ENCODE measurements around the gene TCAP. TPM values are rescaled to one million over a fixed set of nuclear protein-coding genes. Genes with fewer than 3 reads are reported as not detected.

TCAP gene
- polyA plus RNA-seq, 1 donor from 2014 or later: 3.7 TPM

GRCh38 chr17:39661744-39662541 is 3.2 kb upstream of the TCAP start:
- Histone ChIP-seq H3K9me3 (ENCODE audit: low read length) (no peaks in the 10 kb centered on the region), H4K20me1 (ENCODE audit: insufficient read depth) (no peaks in the 10 kb centered on the region), H3K36me3 (ENCODE audit: insufficient read depth, low read length) (no peaks in the 10 kb centered on the region), H3K27ac (ENCODE audit: low read length) (no peak overlapping the region), H3K79me2 (replicated peaks; ENCODE audit: insufficient read depth, low read length) (no peaks in the 10 kb centered on the region), H3K4me2 (ENCODE audit: low read length) (no peak overlapping the region), H3K27me3 (ENCODE audit: insufficient read depth, low read depth, low read length) (no peaks in the 10 kb centered on the region), H3K9ac (ENCODE audit: low read length) (no peak overlapping the region), H3K4me3 (ENCODE audit: low read length) (no peak overlapping the region), H3K9me2 (ENCODE audit: insufficient read depth, low read length) (no peaks in the 10 kb centered on the region), H3F3A (ENCODE audit: insufficient read depth, low read length, poor library complexity, severe bottlenecking) (no peaks in the 10 kb centered on the region), H2AFZ (ENCODE audit: low read depth, low read length) (no peak overlapping the region)
- no peak for TF ChIP-seq RAD21 (conservative IDR thresholded peaks at IDR 0.05)
- no peak for TF ChIP-seq REST (IDR thresholded peaks at IDR 0.05; ENCODE audit: borderline replicate concordance)
- TF ChIP-seq POLR2AphosphoS5 (IDR thresholded peaks at IDR 0.05): no peak
- TF ChIP-seq EZH2 (IDR thresholded peaks at IDR 0.05; ENCODE audit: borderline replicate concordance, insufficient read depth, low read length, poor library complexity, severe bottlenecking): no peak
- TF ChIP-seq TAF1 (IDR thresholded peaks at IDR 0.05; ENCODE audit: low read depth): no peak
- TF ChIP-seq EP300 (conservative IDR thresholded peaks at IDR 0.05; ENCODE audit: poor library complexity, severe bottlenecking): no peak
- no peak for TF ChIP-seq CTCF (IDR thresholded peaks at IDR 0.05; ENCODE audit: poor library complexity, severe bottlenecking)
- no peak for TF ChIP-seq SMC3 (conservative IDR thresholded peaks at IDR 0.05; ENCODE audit: poor library complexity)

GRCh38 chr17:39662551-39663339 is 2.4 kb upstream of the TCAP start:
- peaks cover 3% of the 10 kb centered on the region for H3K27me3 ChIP-seq (ENCODE audit: insufficient read depth, low read depth, low read length)
- H3K79me2 ChIP-seq (replicated peaks; ENCODE audit: insufficient read depth, low read length): no peaks in the 10 kb centered on the region
- H4K20me1 ChIP-seq (ENCODE audit: insufficient read depth): no peaks in the 10 kb centered on the region
- no peaks in the 10 kb centered on the region for H3F3A ChIP-seq (ENCODE audit: insufficient read depth, low read length, poor library complexity, severe bottlenecking)
- no peak overlapping the region for H2AFZ ChIP-seq (ENCODE audit: low read depth, low read length)
- H3K9ac ChIP-seq (ENCODE audit: low read length): no peak overlapping the region
- H3K4me3 ChIP-seq (ENCODE audit: low read length): no peak overlapping the region
- no peaks in the 10 kb centered on the region for H3K9me3 ChIP-seq (ENCODE audit: low read length)
- no peaks in the 10 kb centered on the region for H3K9me2 ChIP-seq (ENCODE audit: insufficient read depth, low read length)
- H3K27ac ChIP-seq (ENCODE audit: low read length): no peak overlapping the region
- H3K4me2 ChIP-seq (ENCODE audit: low read length): no peak overlapping the region
- TF ChIP-seq EZH2 (IDR thresholded peaks at IDR 0.05; ENCODE audit: borderline replicate concordance, insufficient read depth, low read length, poor library complexity, severe bottlenecking): no peak
- no peak for TF ChIP-seq MXI1 (conservative IDR thresholded peaks at IDR 0.05; ENCODE audit: poor library complexity, severe bottlenecking)
- no peak for TF ChIP-seq RAD21 (conservative IDR thresholded peaks at IDR 0.05)
- TF ChIP-seq REST (IDR thresholded peaks at IDR 0.05; ENCODE audit: borderline replicate concordance): no peak
- TF ChIP-seq TAF1 (IDR thresholded peaks at IDR 0.05; ENCODE audit: low read depth): no peak
- no peak for TF ChIP-seq CTCF (IDR thresholded peaks at IDR 0.05; ENCODE audit: poor library complexity, severe bottlenecking)
- no peak for TF ChIP-seq EP300 (conservative IDR thresholded peaks at IDR 0.05; ENCODE audit: poor library complexity, severe bottlenecking)
- TF ChIP-seq POLR2AphosphoS5 (IDR thresholded peaks at IDR 0.05): no peak
- no peak for TF ChIP-seq SMC3 (conservative IDR thresholded peaks at IDR 0.05; ENCODE audit: poor library complexity)
- H3K36me3 ChIP-seq (ENCODE audit: insufficient read depth, low read length): no peaks in the 10 kb centered on the region

Data from neural cell (in vitro differentiated cells).